Measurements from ENCODE around the gene WDR5.

The WDR5 gene

DNA sequence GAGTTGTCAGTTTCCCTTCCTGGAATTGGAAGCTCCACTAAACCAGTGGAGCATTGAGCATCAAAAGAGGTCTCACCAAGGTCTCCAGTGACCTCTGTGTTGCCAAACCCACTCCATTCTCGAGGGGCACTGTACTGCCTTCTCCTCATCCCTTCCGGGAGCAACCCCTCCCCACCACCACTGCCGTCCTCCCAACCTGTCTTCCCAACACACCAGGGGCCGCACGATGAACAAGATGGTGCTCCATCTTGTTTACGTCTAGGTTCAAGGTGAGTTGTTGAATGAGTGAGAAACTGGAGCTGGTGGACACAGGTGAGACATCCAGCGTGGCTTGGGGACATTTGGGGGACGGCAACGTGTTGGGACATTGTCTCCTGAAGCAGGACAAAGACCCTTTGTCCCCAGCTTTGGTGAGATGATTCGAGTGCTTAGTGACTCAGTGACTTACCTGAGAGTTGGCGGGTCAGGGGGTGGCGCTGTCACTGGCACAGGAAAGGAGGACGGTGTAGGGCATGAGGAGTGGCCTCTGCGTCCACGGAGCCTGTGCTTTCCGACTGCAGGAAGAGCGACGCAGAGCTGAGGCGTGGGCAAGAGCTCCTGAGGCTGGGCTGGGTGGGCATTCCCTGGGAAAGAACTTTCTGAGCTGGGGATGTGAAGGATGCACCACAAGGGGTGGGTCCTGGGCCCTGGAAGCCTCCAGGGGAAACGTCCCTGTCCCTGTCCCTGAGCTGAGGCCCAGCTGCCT lies 73.3 kb downstream of the WDR5 start:
- no peak for DNase-seq (ENCODE audit: low read depth in 2 of 2)
